HG02759 (cell line): Measurements from ENCODE around the gene CLEC16A.

Source experiments
- ATAC-seq: cut with Tn5 transposase; IDR thresholded peaks from one replicate; pipeline ENCODE4 v1.9.1; 2021; ENCODE audit warnings: mild to moderate bottlenecking, moderate library complexity; ENCODE audit not compliant: unreplicated experiment

Gene CLEC16A

GRCh38 chr16:11056090-11056992 lies 112.0 kb downstream of the CLEC16A start:
- ATAC-seq: no peak

DNA sequence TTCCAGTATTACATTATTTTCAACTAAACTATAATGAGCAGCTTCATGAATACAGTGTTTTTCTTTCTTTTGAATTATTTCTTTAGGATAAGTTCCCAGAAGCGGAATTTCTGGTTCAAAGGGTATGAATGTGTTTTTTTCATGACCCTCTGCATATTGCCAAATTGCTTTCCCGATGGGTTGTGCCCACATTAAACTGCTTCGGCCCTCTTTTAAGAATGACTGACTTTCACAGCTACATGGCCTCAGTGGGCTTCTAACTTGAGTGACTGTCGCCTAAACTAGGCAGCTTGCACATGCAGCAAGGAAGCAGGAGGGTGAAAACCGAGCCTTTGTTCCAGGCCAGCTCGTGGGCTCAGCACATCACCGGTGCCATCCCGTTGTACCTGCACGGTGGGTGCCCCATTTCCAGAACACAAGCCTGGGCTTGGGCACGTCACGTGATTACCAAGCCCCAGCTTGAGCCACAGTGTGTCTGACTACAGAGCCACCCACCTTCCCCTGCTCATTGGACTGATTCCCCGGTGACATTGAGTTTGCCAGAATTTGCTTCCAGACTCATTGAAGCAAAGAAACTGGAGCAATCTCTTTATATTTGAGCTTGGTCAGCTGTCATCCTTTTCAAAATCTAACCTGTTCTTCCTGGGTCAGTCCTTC lies 112.8 kb downstream of the CLEC16A start:
- no peak for ATAC-seq

GRCh38 chr16:11057711-11058345 lies 113.5 kb downstream of the CLEC16A start:
- ATAC-seq: no peak

- no peak for ATAC-seq
These were observed 114.5 kb downstream of the CLEC16A start for GRCh38 chr16:11058832-11059231.

- no peak for ATAC-seq
These were observed 115.2 kb downstream of the CLEC16A start for GRCh38 chr16:11059588-11059987.

- no peak for ATAC-seq
These were observed 116.0 kb downstream of the CLEC16A start for GRCh38 chr16:11060364-11060763.

DNA sequence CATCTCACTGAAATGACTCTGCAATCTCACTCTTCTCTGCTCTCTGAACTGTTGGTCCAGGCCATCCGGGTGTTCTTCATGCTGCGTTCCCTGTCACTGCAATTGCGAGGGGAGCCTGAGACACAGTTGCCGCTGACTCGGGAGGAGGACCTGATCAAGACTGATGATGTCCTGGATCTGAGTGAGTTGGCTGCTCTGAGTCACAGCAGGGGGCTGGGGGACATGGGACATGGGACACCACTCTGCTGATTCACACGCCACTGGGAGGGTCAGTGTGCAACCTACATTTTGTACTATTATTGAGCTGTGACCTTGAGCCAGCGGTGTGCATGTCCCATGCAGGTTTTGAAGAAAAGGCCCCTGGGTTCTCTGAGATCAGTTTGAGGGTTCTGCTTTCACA lies 116.5 kb downstream of the CLEC16A start:
- ATAC-seq: no peak

- ATAC-seq: no peak
These were observed 117.4 kb downstream of the CLEC16A start for GRCh38 chr16:11061629-11062270.

DNA sequence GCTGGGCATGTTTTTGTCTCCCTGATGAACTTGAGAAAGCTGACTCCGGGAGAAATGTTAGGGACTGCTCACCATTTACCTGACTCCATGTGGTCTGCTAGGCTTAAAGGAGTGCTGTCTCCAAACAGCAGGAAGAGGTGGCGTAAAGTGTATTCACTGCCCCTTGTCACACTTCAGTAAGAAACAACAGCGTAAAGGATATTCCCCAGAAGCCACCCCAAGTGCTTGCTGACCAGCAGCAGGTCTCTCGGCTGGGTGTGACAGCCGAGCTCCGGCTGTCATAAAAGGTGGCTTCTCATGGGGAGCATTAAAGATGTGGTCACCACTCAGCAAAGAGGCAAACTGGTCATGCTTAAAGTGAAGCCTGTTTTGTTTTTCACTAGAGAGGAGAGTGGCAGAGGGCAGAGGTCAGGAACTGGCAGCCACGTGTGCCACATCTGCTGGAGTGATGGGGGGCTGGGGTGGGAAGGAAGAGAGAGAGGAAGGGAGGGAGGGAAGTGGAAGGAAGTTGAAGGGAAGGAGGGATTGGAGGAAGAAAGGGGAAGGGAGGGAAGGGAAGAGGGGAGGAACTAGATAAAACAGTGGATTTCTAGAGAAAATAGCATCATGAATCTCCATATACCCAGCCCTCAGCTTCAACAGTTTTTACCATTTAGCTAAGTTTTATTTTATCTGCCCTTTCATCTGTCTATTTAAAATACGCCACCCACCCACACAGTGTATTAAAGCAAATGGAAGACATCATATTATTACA lies 119.3 kb downstream of the CLEC16A start:
- no peak for ATAC-seq

DNA sequence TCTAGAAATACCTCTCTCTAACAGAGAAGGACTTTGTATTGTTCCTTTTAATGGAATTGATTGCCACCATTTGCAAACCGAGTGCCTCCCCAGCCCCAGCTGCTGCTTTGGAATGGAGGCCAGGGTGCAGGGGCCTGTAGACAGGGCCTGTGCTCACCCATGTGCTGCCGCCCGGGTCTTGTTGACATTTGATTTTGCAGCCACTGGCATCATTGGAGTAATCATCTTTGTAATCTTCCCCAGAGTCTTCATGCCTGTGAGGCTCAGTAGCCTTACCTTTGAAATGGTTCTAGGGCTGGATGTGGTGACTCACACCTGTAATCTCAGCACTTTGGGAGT lies 119.8 kb downstream of the CLEC16A start:
- no peak for ATAC-seq

DNA sequence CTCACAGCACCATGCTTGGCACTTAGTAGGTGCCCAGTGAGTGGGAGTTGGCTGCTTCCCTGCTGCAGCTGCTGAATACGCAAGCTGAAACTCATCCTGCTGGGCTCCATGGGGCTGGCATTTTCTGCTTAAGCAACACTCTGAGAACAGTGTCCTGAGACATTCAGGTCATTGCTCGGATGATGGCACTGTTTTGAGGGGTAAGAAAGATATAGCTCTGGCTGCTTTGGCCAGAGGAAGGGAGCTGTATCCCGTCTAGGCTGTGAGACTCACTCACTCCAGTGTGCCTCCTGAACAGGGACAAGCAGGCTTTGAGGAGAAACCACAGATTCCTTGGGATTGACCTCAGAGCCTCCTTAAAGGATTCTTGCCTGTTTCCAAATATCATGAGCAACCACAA lies 120.5 kb downstream of the CLEC16A start:
- ATAC-seq: no peak

DNA sequence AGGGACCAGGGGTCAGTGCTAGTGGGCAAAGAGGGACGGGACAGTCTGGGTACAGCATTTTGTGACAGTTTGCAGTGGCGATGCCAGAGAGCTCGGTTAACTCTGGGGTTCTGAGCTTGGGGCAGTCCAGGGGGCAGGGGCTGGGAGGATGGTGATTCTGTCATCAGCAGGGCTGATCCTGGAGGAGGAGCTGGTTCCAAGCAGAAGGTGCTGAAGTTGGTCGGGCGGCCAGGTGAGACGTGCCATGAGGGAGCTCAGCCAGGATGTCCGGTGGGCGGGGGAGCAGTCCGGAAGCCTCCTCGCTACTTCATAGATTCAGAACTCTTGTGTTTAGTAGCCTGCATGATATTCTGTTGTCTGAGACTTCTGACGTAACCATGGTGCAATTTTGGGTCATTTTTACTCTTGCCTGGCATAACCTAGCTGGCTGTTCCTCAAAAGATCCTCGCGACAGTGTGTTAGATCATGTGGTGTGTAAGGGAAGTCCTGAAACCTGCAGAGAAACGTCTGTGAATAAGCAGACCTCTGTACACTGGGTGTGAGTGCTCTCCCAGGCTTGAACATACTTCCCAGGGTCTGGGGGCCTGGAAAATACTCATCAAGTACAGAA lies 122.0 kb downstream of the CLEC16A start:
- no peak for ATAC-seq

GRCh38 chr16:11067266-11067665 lies 122.9 kb downstream of the CLEC16A start:
- no peak for ATAC-seq

DNA sequence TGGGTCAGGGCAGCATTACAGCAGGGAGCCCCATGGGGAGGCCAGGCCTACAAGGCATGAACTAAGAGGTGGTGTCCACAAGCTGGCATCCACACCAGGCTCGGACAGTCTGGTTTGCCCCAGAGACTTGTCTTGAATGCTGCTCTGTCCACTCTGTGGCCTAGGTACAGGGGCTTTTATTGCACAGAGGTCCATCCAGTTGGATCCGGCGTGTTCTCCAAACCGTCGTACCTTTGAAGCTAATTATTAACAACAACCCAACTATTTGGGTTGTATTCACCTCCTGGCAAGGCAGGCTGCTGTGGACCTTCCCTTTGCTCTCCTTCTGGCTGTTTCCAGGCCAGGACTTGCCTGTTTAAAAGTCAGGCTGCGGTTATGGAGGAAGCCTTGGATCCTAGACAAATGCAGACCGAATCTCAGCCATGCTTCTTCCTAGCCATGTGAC lies 123.4 kb downstream of the CLEC16A start:
- ATAC-seq: no peak

DNA sequence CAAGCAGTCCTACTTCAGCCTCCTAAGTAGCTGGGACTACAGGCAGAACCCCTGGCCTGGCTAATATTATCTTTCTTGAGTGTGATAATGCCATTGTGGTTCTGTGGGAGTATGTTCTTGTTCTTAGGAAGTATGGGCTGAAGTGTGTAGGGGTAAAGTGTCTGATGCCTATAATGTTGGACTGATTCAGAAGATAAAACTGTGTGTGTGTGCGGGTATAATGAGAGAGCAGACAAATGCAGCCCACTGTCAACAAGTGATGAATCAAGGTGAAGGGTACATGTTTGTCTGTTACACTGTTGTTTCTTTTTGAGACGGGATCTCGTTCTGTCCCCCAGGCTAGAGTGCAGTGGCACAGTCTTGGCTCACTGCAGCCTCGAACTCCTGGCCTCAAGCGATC lies 127.5 kb downstream of the CLEC16A start:
- ATAC-seq: no peak

DNA sequence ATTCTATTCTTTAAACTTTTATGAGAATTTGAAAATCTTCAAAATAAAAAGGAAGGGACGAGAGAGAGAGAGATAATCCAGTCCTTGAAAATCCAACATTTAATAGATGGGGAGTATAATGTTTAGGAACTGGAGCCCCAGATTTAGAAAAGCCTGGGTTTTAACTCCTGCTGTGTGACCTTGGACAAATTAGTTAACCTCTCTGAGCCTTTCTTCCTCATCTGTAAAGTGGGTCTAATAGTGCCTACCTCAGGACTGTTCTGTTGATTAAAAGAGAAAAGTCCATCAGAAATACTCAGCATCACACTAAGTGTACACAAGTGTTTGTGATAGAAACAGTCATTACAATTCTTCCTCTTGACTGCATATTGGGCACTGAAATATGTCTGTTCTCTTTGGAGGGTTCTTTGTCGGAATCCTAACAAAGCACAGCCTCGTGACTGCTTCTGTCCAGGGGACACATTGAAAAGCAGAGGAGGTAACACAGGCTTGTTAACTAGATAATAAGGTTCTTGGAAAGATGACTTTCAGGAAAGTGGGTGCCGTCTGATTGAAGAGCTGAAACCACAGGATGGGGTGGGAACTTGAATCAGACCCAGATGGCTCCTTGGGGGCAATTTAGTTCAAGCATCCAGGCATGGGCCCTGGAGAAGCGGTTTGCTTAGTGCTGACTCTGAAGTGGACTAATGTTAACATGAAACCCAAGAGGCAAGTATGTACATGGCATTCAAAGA lies 128.2 kb downstream of the CLEC16A start:
- no peak for ATAC-seq

DNA sequence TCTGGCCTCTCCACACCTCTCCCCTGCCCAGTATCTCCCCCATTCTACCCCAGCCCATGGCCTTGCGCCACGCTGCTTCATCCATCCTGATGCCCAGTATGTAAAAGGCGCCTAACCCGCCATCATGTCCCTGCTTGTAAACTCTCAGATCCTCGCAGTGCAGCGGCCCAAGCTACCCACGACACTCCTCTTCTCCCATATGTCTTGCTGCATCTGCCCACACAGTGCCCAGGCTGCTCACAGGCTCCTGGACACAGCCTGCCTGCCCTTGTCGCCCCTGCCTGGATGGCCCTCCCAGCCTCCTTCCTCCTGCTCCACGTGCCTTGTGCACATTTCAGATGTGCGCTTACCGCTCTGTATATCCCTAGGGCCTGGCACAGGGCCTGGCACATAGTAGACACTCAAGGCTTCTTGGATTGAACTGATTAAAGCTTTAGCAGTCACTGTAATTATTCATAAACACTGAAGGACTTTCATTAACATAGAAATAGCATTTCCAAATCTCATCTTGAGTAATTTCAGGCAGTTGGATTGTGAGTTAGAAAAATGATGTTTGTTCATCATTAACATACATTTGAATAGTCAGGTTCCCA lies 129.1 kb downstream of the CLEC16A start:
- ATAC-seq: no peak

GRCh38 chr16:11074131-11074530 lies 129.8 kb downstream of the CLEC16A start:
- no peak for ATAC-seq

- no peak for ATAC-seq
These were observed 130.8 kb downstream of the CLEC16A start for GRCh38 chr16:11075163-11075562.
